HepG2 (cell line): ENCODE results near the gene DCAF4L1. TPM values are rescaled to one million over a fixed set of nuclear protein-coding genes. Genes with fewer than 3 reads are reported as not detected.

Source experiments
- ATF6 ChIP-seq: sonication (generic); formaldehyde crosslinking; conservative IDR thresholded peaks from 2 replicates; pipeline ENCODE4 v1.4.0; 2020; ENCODE audit warnings: missing genetic modification reagents
- DMAP1 ChIP-seq: IDR thresholded peaks from 2 replicates; pipeline ENCODE4 v1.6.1; 2016
- DPF2 ChIP-seq: sonication (generic); formaldehyde crosslinking; IDR thresholded peaks from 2 replicates; pipeline ENCODE4 v1.4.0; 2020; ENCODE audit warnings: mild to moderate bottlenecking, low read depth, missing genetic modification reagents, borderline replicate concordance
- FOSL2 ChIP-seq: sonication (generic); formaldehyde crosslinking; IDR thresholded peaks from 2 replicates; pipeline ENCODE4 v1.4.0; 2020; ENCODE audit warnings: missing genetic modification reagents
- GTF2F1 ChIP-seq: fragments of 150-350 bp; IDR thresholded peaks from 2 replicates; pipeline ENCODE4 v1.6.1; 2014; ENCODE audit warnings: low read length
- HNRNPH1 ChIP-seq: fragments of 200-400 bp; formaldehyde crosslinking; optimal IDR thresholded peaks from 2 replicates; pipeline ENCODE3; 2017; ENCODE audit warnings: mild to moderate bottlenecking, low read depth, low read length
- IKZF4 ChIP-seq: sonication (generic); formaldehyde crosslinking; IDR thresholded peaks from 2 replicates; pipeline ENCODE4 v1.5.1; 2020; ENCODE audit warnings: borderline replicate concordance, mild to moderate bottlenecking, low read depth, missing genetic modification reagents; ENCODE audit errors: not compliant biosample characterization
- MYPOP ChIP-seq: sonication (generic); formaldehyde crosslinking; IDR thresholded peaks from 2 replicates; pipeline ENCODE4 v1.8.1; 2023; ENCODE audit warnings: mild to moderate bottlenecking, moderate library complexity, missing genetic modification reagents
- SP5 ChIP-seq: IDR thresholded peaks from 2 replicates; pipeline ENCODE4 v1.6.1; 2016; ENCODE audit warnings: low read depth, borderline replicate concordance
- ZNF20 ChIP-seq: sonication (generic); formaldehyde crosslinking; IDR thresholded peaks from 2 replicates; pipeline ENCODE4 v1.4.0; 2020; ENCODE audit warnings: mild to moderate bottlenecking, moderate library complexity, missing genetic modification reagents
- ZNF350 ChIP-seq: sonication (generic); formaldehyde crosslinking; IDR thresholded peaks from 2 replicates; pipeline ENCODE4 v1.4.0; 2020; ENCODE audit warnings: mild to moderate bottlenecking, low read depth, missing genetic modification reagents, borderline replicate concordance
- ZNF512B ChIP-seq: sonication (generic); formaldehyde crosslinking; IDR thresholded peaks from 2 replicates; pipeline ENCODE4 v1.5.1; 2020; ENCODE audit warnings: missing genetic modification reagents, mild to moderate bottlenecking, borderline replicate concordance
- ZNF652 ChIP-seq: IDR thresholded peaks from 2 replicates; pipeline ENCODE4 v1.6.1; 2016; ENCODE audit warnings: low read depth, borderline replicate concordance
- ZNF713 ChIP-seq: sonication (generic); formaldehyde crosslinking; IDR thresholded peaks from 2 replicates; pipeline ENCODE4 v1.4.0; 2020; ENCODE audit warnings: mild to moderate bottlenecking, missing genetic modification reagents
- polyA plus RNA-seq, 8 experiments: library from polyadenylated mRNA; depleted of rRNA in 3 of 8; stranded (reverse) in 7 of 8; unstranded in 1 of 8; fragments of >200 nt; fragmentation: Illumina TruSeq in 4 of 8; extraction: Trizol in 4 of 8; gene quantifications; 2 replicates each; pipeline versions ENCODE4 v1.2.1 to v1.2.3, GENCODE V29; 2011 to 2016; ENCODE audit warnings: low read depth in 4 of 8, missing spikeins in 1 of 8, mixed read lengths in 1 of 8; ENCODE audit not compliant: insufficient read depth in 1 of 8
- total RNA-seq, 5 experiments: library from RNA; depleted of rRNA; stranded (reverse); fragments of >200 nt; fragmentation: Illumina TruSeq; extraction: Trizol; gene quantifications; 2 replicates each; pipeline ENCODE4 v1.2.3, GENCODE V29; 2016; ENCODE audit warnings: low read depth in 1 of 5
- TF ChIP-seq, protein P1 (sequence below): sonication (generic); formaldehyde crosslinking; IDR thresholded peaks from 2 replicates; pipeline ENCODE4 v1.5.0; 2020; ENCODE audit warnings: missing genetic modification reagents
- TF ChIP-seq, protein P2 (sequence below): sonication (generic); formaldehyde crosslinking; IDR thresholded peaks from 2 replicates; pipeline ENCODE4 v1.4.0; 2020; ENCODE audit warnings: missing genetic modification reagents, borderline replicate concordance

DCAF4L1 gene
- total and polyA plus RNA-seq, 2 of the 13 experiments (the other 11 are each of a cell fraction or from before 2014, with no cell fraction given) = 0.05 to 0.09 TPM

- TF ChIP-seq ZNF512B (CRISPR knock-in tag) (0 out of 2 replicates have a peak, but pooled peaks have one; percentile 64), MYPOP (CRISPR knock-in tag) (peak; percentile 26; the same call in 1 of the 2 replicates), DMAP1 (CRISPR knock-in tag) (peak; percentile 73; the same call in 1 of the 2 replicates), ZNF350 (peak; percentile 84; the same call in 1 of the 2 replicates), GTF2F1 (no peak), SP5 (CRISPR knock-in tag) (no peak), IKZF4 (CRISPR knock-in tag) (peak; percentile 81), HNRNPH1 (no peak), ATF6 (CRISPR knock-in tag) (no peak), ZNF713 (CRISPR knock-in tag) (no peak), ZNF652 (CRISPR knock-in tag) (no peak), ZNF20 (CRISPR knock-in tag) (no peak), FOSL2 (CRISPR knock-in tag) (peak; percentile 17; the same call in 1 of the 2 replicates), DPF2 (no peak)
- TF ChIP-seq, protein P1, sequence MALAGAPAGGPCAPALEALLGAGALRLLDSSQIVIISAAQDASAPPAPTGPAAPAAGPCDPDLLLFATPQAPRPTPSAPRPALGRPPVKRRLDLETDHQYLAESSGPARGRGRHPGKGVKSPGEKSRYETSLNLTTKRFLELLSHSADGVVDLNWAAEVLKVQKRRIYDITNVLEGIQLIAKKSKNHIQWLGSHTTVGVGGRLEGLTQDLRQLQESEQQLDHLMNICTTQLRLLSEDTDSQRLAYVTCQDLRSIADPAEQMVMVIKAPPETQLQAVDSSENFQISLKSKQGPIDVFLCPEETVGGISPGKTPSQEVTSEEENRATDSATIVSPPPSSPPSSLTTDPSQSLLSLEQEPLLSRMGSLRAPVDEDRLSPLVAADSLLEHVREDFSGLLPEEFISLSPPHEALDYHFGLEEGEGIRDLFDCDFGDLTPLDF = no peak
- TF ChIP-seq, protein P2, sequence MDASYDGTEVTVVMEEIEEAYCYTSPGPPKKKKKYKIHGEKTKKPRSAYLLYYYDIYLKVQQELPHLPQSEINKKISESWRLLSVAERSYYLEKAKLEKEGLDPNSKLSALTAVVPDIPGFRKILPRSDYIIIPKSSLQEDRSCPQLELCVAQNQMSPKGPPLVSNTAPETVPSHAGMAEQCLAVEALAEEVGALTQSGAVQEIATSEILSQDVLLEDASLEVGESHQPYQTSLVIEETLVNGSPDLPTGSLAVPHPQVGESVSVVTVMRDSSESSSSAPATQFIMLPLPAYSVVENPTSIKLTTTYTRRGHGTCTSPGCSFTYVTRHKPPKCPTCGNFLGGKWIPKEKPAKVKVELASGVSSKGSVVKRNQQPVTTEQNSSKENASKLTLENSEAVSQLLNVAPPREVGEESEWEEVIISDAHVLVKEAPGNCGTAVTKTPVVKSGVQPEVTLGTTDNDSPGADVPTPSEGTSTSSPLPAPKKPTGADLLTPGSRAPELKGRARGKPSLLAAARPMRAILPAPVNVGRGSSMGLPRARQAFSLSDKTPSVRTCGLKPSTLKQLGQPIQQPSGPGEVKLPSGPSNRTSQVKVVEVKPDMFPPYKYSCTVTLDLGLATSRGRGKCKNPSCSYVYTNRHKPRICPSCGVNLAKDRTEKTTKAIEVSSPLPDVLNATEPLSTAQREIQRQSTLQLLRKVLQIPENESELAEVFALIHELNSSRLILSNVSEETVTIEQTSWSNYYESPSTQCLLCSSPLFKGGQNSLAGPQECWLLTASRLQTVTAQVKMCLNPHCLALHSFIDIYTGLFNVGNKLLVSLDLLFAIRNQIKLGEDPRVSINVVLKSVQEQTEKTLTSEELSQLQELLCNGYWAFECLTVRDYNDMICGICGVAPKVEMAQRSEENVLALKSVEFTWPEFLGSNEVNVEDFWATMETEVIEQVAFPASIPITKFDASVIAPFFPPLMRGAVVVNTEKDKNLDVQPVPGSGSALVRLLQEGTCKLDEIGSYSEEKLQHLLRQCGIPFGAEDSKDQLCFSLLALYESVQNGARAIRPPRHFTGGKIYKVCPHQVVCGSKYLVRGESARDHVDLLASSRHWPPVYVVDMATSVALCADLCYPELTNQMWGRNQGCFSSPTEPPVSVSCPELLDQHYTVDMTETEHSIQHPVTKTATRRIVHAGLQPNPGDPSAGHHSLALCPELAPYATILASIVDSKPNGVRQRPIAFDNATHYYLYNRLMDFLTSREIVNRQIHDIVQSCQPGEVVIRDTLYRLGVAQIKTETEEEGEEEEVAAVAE (CRISPR knock-in tag) = peak; percentile 92; the same call in 1 of the 2 replicates
Observed at GRCh38 chr4:41990365-41991111, 9.0 kb downstream of the DCAF4L1 start, which contains the start of gene SLC30A9 (continued).
